GM12892 (cell line): ENCODE results near the gene CDRT4.

Source experiments
- POLR2A ChIP-seq: IDR thresholded peaks from 2 replicates; pipeline ENCODE4 v1.6.1; 2011; ENCODE audit warnings: low read depth, low read length, control low read depth
- POLR2AphosphoS5 ChIP-seq: IDR thresholded peaks from 2 replicates; pipeline ENCODE4 v1.6.1; 2011; ENCODE audit warnings: low read depth, low read length, control low read depth
- TAF1 ChIP-seq: IDR thresholded peaks from 2 replicates; pipeline ENCODE4 v1.6.1; 2011; ENCODE audit warnings: low read depth, mild to moderate bottlenecking, control low read depth, low read length, borderline replicate concordance

DNA sequence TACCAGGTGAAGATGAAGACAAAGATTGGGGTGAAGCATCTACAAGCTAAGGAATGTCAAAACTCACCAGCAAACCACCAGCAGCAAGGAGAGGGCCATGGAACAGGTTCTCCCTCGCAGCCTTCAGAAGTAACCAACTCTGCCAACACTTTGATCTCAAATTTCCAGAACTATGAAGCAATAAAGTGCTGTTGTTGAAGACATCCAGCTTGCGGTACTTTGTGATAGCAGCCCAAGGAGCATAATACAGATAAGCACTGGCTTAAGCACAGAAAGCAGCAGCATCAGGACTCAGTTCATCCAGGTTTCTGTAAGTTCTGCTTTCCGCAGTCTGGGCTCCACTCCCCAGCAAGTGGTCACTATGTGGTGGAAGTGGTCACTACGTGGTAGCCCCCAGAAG lies 16.0 kb upstream of the CDRT4 start:
- no peak for TF ChIP-seq POLR2A
- TF ChIP-seq POLR2AphosphoS5 = no peak
- TF ChIP-seq TAF1 = no peak
